Small intestine (tissue), 7 donors: ENCODE measurements around the gene SLC16A1. TPM values are rescaled to one million over a fixed set of nuclear protein-coding genes. Genes with fewer than 3 reads are reported as not detected.

Experiments used
- DNase-seq, 2 donors: peaks; one replicate each; pipeline versions ENCODE4 v3.0.0 to v3.0.0-alpha.2; 2013
- FAIRE-seq: peaks from 2 replicates; lab custom pipeline; 2012; peaks lifted over from hg19 to GRCh38; lab: Jason Lieb, UNC
- H3K27ac ChIP-seq, 3 donors: one replicate each; pipeline ENCODE4 v1.5.1; 2013; ENCODE audit warnings: low read length in 2 of 3, mild to moderate bottlenecking in 2 of 3, control low read depth in 1 of 3, inconsistent platforms in 1 of 3, low read depth in 1 of 3, moderate library complexity in 1 of 3
- H3K27me3 ChIP-seq, 3 donors: one replicate each; pipeline ENCODE4 v1.6.1; 2013; ENCODE audit warnings: low read length in 3 of 3, inconsistent platforms in 1 of 3; ENCODE audit not compliant: control insufficient read depth in 3 of 3, insufficient read depth in 3 of 3
- H3K36me3 ChIP-seq, 3 donors: one replicate each; pipeline ENCODE4 v1.6.1; 2013; ENCODE audit warnings: low read length in 3 of 3, inconsistent platforms in 1 of 3, low read depth in 1 of 3, mild to moderate bottlenecking in 1 of 3, moderate library complexity in 1 of 3; ENCODE audit not compliant: control insufficient read depth in 3 of 3, insufficient read depth in 2 of 3
- H3K4me1 ChIP-seq, 3 donors: one replicate each; pipeline ENCODE4 v1.6.1; 2013; ENCODE audit warnings: low read length in 2 of 3, inconsistent platforms in 1 of 3, low read depth in 1 of 3, mild to moderate bottlenecking in 1 of 3, moderate library complexity in 1 of 3; ENCODE audit not compliant: control insufficient read depth in 3 of 3, insufficient read depth in 2 of 3
- H3K4me3 ChIP-seq, 3 donors: one replicate each; pipeline ENCODE4 v1.5.1; 2013; ENCODE audit warnings: low read length in 3 of 3, control low read depth in 1 of 3, inconsistent platforms in 1 of 3, low read depth in 1 of 3, mild to moderate bottlenecking in 1 of 3, moderate library complexity in 1 of 3
- H3K9me3 ChIP-seq, 2 donors: one replicate each; pipeline ENCODE4 v1.6.1; 2013; ENCODE audit warnings: low read depth in 1 of 2, low read length in 1 of 2; ENCODE audit not compliant: control insufficient read depth in 2 of 2, insufficient read depth in 1 of 2
- WGBS, 3 donors: extraction: QIAGEN DNeasy Blood & Tissue Kit; methylation state at CpG; one replicate each; pipeline ENCODE4 v1.1.7; 2013; 5-methylcytosine and 5-hydroxymethylcytosine counted together
- polyA plus RNA-seq, 4 donors: library from polyadenylated mRNA; stranded (reverse) in 3 of 4; unstranded in 1 of 4; fragments of 200-250 nt in 3 of 4; fragments of 120-200 nt in 1 of 4; gene quantifications; one replicate each; pipeline versions ENCODE4 v1.2.1 to v1.2.3, GENCODE V29; 2013
- donor health status: healthy with polysubstance abuse.
- donor health status: control.
- donor health status: control.
- donor health status: Bipolar disorder and iron deficiency.
- donor health status: healthy.

The SLC16A1 gene
- polyA plus RNA-seq, 4 donors, result 6.8 to 29.9 (median 14.6) TPM

- no peak overlapping the region for H3K27ac ChIP-seq
- no peak for FAIRE-seq
- no peaks in the 10 kb centered on the region for H3K36me3 ChIP-seq
- peaks cover 0 to 22% (median 6%) of the 10 kb centered on the region in 3 donors for H3K4me1 ChIP-seq
- H3K27me3 ChIP-seq, result no peaks in the 10 kb centered on the region
- H3K9me3 ChIP-seq, result no peaks in the 10 kb centered on the region
- no peak for DNase-seq
- H3K4me3 ChIP-seq, result no peak overlapping the region
- 74 to 92% (median 85%) methylated on average over 5 of the region's 5 CpGs for WGBS, 3 donors
Measured at GRCh38 chr1:112866981-112867380, 89.0 kb downstream of the SLC16A1 start.

- Histone ChIP-seq H3K27me3 (no peaks in the 10 kb centered on the region), H3K36me3 (no peaks in the 10 kb centered on the region), H3K4me3 (no peak overlapping the region), H3K27ac (no peak overlapping the region), H3K9me3 (no peaks in the 10 kb centered on the region), H3K4me1 (peaks cover 0 to 17% (median 6%) of the 10 kb centered on the region in 3 donors)
- WGBS, 3 donors, result 89 to 91% (median 91%) methylated on average over 2 of the region's 2 CpGs
- no peak for FAIRE-seq
- no peak for DNase-seq
Measured at GRCh38 chr1:112866151-112866550, 89.8 kb downstream of the SLC16A1 start.

GRCh38 chr1:112862753-112863426 is 93.1 kb downstream of the SLC16A1 start:
- Histone ChIP-seq H3K9me3 (no peaks in the 10 kb centered on the region), H3K4me3 (no peak overlapping the region), H3K27me3 (no peaks in the 10 kb centered on the region), H3K27ac (no peak overlapping the region), H3K36me3 (no peaks in the 10 kb centered on the region), H3K4me1 (no peaks in the 10 kb centered on the region)
- DNase-seq (no peak), FAIRE-seq (no peak)
- WGBS, 3 donors, result 87 to 90% (median 89%) methylated on average over 5 of the region's 5 CpGs

Other genes with a start within 250 kb of the SLC16A1 start
- gene RHOC, start 249.1 kb downstream of the SLC16A1 start, polyA plus RNA-seq, result 1,000 to 10,000 TPM in 2 of 4 donors, 100 to 1,000 TPM in 2; 235 to 1,126 (median 700) TPM
- gene PPM1J, start 240.9 kb downstream of the SLC16A1 start, polyA plus RNA-seq, result under 1 TPM in 2 of 4 donors, not detected in 2; 0.35 to 1.00 TPM
- 10 to 100 TPM in 1 of 4 donors, 1 to 10 TPM in 3; 2.4 to 12.3 (median 3.8) TPM for gene LRIG2, start 117.0 kb upstream of the SLC16A1 start, polyA plus RNA-seq